GM21723 (cell line): ENCODE data around the gene DPYD.

ENCODE experiments used
- ATAC-seq: cut with Tn5 transposase; IDR thresholded peaks from one replicate; pipeline ENCODE4 v1.9.1; 2021; ENCODE audit warnings: mild to moderate bottlenecking, moderate library complexity; ENCODE audit not compliant: unreplicated experiment

The DPYD gene

DNA sequence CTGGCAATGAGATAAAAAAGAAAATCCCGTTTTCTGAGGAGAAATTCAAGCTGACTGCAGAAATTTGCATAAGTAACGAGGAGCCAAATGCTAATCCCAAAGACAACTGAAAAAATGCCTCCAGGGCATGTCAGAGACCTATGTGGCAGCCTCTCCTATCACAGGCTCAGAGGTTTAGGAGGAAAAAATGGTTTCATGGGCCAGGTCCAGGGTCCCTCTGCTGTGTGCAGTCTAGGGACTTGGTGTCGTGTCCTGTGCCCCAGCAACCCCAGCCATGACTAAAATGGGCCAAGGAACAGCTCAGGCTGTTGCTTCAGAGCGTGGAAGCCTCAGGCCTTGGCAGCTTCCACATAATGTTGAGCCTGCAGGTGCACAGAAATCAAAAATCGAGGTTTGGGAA, 456.5 kb downstream of the DPYD start:
- no peak for ATAC-seq

DNA sequence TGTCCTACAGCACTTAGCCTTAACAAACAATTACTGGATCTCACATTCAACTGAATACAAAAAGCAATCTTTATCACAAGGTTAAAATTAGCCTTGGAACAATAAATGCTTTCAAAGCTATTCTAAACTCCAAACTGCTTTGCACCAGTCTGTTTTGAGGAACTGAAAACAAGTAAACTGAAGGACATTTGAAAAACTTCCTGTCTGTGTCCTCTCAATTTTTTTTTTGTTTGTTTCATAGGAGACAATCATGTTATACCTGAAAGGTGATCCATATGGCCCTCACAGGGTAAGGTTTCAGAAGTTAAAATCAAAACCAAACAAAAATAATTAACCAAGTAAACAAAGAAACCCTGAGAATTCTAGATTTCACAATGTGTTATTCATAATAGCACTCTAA, 459.1 kb downstream of the DPYD start:
- ATAC-seq = peak; percentile 97

DNA sequence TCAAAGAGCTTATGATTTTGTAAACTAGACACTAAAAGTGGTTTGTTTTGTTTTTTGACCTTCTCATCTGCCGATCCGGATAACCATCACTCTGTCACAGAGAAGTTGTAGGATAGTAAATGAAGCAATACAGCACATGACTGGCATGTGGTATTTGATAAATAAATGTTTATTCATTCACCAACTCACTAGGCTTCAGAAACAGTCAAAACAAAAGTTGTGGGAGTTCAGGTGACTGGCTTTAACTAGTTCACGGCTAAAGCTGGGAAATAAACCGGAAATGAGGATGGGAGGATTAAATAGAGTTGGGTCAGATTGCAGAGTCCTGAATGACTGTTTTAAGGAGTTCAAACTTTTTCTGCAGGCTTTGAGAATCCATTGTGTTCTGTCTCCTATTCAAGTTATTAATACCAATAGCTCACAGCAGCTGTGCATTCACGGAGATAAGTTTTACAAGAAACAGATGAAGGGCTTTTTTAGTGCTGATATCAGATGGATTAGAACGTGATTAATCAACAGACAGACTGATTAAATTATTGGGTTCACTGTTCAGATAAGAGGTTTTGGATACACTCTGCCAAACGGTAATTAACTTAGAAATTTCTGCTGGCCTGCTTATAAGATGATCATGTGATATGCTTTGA, 463.3 kb downstream of the DPYD start:
- no peak for ATAC-seq

- no peak for ATAC-seq
These were observed 468.9 kb downstream of the DPYD start for GRCh38 chr1:97451944-97452343.

DNA sequence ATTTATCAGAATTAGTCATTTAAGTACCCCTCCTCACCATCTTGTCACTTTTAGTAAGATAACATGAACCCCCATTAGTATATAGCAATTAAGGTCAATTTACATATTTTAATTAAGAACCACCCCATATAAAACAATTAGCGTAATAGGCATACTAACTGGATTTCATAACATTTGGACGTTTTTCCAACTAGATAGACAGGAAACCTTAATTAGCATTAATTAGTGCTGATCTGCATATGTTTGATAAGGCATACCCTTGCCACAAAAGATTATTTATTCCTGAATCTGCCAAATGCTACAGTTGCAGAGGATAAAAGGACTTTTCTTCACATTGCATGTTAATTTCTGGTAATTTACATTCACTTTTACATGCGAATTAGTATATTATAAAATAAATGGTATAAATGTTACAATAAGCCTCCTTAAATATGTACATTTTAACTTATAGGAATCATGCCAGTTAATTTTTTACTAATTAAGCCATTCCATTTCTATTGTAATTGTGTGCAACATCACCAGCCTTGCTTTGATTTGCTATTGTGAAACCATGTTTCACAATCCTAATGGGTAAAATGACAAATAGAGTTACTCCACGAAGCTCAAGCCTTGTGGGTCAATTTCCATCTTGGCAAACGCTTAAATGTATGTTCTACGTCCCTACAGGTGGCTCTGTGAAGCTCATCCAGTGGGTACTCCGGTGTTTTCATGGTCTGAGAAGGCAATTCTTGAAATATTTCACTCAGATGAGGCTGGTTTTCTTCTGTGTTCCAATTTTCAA, 469.6 kb downstream of the DPYD start:
- ATAC-seq = no peak

DNA sequence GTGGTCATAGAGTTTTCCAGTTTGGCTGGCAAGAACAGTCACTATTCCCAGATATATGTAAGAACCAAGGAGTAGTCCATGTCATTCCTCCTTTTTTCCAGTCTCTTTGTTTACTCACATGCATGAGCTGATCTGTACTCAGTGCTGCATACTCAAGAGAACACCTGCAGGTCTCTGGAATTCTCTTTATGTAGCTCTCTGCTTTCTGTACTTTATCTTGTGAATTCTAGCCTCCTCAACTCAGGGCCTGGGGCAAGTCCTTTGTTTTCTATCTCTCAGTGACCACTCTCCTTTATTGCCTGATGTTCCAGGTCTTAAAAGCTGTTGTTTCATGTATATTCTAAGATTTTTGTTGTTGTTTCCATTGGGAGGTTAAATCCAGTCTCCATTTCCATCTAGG, 478.9 kb downstream of the DPYD start:
- ATAC-seq = no peak

- no peak for ATAC-seq
These were observed 487.0 kb downstream of the DPYD start for GRCh38 chr1:97433824-97434177.

- ATAC-seq = no peak
These were observed 487.6 kb downstream of the DPYD start for GRCh38 chr1:97433094-97433823.

DNA sequence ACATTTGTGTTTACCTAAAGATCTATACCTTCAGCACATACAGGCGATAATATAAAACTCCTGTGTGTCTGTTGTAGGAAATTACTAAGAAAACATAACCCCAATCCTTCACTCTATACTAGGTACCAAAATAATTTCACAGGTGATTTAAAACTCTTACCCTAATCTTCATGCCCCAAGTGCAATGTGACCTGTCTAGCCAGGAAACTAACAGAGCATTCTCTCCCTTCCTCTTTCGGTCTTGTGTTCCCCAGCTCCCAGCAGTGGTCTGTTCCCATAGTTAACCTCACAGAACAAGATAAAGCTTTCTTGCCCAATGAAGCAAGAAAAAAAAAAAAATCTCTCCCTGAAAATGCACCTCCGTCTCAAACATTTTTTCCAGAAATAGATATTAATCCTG, 493.5 kb downstream of the DPYD start:
- ATAC-seq = peak; percentile 74

GRCh38 chr1:97424209-97424608, 496.6 kb downstream of the DPYD start:
- peak; percentile 58 for ATAC-seq

- no peak for ATAC-seq
These were observed 497.4 kb downstream of the DPYD start for GRCh38 chr1:97423403-97423802.

GRCh38 chr1:97417661-97418060, 503.2 kb downstream of the DPYD start:
- no peak for ATAC-seq

GRCh38 chr1:97414682-97415312, 506.0 kb downstream of the DPYD start:
- ATAC-seq = no peak

- no peak for ATAC-seq
These were observed 508.1 kb downstream of the DPYD start for GRCh38 chr1:97412737-97413136.

- ATAC-seq = no peak
These were observed 508.7 kb downstream of the DPYD start for GRCh38 chr1:97412166-97412565.

- ATAC-seq = no peak
These were observed 524.4 kb downstream of the DPYD start for GRCh38 chr1:97396463-97396862.

GRCh38 chr1:97392701-97393100, 528.1 kb downstream of the DPYD start:
- no peak for ATAC-seq

- no peak for ATAC-seq
These were observed 535.1 kb downstream of the DPYD start for GRCh38 chr1:97385536-97386277.

DNA sequence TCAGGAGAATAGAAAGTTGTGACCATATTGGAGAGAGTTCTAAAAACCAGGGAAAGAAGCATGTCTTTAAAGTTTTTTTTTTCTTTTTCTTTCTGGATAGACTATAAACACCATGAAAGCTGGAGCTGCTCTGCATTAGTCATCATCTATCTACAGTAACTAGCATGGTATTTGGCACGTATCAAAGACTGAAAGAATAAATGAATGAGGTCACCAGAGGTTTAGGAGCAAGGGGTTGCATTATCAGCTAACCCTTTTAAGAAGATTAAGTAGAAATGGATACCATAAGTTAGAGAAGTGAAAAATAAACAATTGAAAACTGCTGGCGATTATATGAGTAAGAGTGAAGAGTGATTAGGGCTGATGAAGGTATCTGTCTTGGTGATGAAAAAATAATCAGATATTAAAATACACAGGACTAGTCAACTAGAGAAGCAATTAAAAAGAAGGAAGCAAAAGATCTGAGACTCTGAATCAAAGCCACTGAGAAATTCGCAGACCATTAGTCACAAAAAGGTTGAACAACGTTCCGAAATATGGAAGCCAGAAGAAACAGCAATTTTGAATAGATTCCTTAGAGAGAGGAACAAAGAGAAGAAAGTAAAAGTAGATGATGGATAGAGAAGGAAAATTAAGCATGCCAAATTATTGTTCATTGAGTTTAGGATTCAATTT, 536.4 kb downstream of the DPYD start:
- ATAC-seq = no peak

GRCh38 chr1:97383797-97384196, 537.0 kb downstream of the DPYD start:
- no peak for ATAC-seq
